GM18526 (cell line): ENCODE data around the gene DUSP28.

Source experiments
- POLR2A ChIP-seq: IDR thresholded peaks from 3 replicates; pipeline ENCODE4 v1.6.1; 2011; ENCODE audit not compliant: insufficient read length; ENCODE audit errors: extremely low read depth

DUSP28 gene, protein sequence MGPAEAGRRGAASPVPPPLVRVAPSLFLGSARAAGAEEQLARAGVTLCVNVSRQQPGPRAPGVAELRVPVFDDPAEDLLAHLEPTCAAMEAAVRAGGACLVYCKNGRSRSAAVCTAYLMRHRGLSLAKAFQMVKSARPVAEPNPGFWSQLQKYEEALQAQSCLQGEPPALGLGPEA

DNA sequence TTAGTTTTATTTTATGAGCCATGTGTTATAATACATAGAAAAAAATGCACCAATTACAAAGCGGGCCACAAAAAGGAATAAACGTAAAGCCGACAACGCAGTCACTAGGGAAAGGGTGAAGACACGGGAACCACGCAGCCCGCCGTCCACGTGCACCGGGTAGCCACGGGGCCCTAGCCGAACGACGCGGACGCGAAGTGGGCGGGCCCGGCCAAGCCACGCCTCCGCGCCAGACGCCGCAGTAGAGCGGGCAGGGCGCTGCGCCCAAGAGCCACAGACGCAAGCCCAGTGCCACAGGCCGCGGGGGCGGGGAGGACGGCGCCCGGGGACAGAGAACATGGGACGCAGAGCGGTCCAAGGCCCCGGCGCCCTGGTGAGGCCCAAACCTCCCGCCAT is at the start of gene DUSP28:
DUSP28 (plus strand) TSS at position 274 of the 396 bp plus-strand sequence. CDS start 328 bp downstream, outside the sequence.
- peak; percentile 91 for TF ChIP-seq POLR2A

DNA sequence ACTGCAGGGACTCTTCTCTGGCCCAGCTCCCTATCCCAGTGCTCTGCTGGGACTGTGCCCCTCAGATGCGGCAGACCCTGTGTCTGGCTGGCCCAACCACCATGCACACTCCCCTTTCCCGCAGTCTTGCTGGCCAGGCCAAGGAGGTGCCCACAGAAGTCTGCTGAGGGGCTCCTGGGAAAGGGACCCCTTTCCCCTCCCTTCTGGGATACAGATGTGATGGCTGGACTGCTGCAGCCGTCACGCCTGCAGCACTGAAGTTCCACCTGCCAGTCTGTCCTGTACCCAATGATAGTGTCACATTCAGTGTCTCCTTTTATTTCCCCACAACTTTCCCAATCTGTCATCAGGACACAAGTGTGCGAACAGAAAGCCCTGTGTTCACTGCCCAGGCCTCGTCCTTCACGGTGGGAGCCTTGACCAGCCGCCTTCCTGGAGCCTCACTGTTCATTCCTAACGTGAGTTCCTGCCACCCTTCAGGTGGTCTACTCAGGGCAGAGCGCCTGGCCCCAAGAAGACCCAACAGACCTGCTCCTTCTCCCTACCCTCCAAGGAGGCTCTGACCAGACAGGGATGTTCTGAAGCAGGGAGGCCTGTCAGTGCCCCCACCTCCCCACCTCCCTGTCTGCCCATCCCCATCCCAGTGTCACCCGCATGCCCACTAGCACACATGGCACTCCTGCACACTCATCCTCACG is 49.5 kb upstream of the DUSP28 start:
- no peak for TF ChIP-seq POLR2A

DNA sequence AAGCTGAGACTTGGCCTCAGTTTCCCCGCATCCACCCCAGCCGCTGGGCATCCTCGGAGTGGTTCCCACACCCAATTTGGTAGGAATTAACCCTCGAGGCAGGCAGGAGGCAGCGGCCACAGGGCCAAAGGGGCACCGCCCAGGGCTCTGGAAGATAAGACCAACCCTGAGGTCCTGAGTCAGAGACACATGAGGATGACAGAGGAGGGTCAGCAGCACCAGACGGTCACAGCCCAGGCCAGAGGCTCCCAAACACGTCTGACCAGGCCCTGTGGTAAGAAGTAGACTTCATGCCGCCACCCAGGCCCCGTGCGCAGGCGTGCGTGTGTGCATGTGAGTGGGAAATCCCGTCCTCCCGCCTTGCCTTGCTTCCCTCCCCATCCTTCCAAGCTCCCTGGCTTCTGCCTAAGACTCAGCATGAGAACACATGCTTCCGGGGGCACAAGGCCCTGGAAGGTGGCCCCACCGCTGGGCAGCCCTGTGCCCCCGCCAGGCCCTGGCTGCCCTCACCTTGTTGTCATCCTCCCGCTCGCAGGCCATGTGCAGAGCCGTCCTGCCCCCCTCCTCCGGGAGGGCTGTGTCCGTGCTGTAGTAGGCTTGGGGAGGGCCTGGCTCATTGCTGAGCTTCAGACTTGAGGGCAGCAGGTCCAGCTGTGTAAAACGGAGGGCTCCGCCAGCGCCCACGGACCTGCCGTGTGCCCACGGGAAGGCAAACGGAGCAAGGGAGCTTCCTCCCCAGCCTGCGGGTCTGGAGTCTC is 48.6 kb upstream of the DUSP28 start:
- TF ChIP-seq POLR2A, result no peak

DNA sequence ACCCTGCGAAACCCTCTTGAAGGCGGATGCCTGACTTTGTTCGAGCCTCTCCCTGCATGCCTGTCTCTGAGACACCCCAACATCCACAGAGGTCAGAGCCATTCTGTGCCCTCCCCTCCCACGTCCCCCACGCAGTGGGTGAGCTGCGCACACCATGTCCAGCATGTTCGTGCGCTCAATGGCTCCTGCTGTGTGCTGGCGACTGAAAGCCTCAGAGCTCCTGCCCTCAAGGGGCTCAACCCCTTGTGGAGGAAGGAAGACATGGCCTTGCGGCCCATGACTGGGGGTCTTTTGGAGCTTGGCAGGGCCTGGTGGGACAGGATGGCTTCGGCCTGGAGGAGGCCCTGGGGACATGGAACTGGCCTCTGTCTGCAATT is 48.1 kb upstream of the DUSP28 start:
- no peak for TF ChIP-seq POLR2A

DNA sequence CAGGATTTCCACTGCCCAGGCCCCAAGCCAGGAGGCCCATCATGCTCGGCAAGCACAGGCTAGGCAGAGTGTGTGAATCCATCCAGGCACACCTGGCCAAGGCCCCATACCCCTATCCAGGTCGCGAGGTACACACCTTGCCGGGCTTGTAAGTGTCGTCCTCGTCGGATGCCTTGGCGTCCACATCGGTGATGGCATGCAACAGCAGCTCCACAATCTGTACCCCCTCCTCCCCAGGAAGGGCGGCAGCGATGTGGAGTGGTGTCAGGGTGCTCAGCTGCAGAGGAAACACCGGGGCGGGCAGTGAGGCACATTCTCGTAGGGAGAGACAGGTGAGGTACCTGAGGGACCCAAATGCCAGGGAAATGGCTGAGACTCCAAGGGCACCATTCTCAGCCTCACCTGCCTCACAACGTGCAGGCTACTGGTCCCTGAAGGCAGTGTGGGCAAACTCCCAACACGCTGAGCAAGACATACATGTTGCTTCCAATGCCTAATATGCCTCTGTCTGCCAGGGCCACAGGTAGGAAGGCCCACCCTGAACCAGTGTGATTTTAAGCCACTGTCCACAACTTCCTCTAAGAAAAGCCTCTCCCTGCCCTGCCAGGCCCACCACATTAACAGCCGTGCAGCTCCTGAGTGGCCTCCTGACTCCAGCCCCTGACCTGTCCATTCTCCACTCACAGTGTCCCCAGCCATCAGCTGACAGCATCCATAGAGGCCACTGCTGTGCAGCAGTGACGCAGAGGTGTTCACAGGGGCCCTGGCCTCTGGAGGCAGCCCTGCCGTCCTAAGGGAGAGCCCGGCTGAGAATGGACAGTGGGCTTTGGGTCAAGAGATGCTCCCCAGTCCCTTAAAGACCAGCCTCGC is 47.3 kb upstream of the DUSP28 start:
- no peak for TF ChIP-seq POLR2A

DNA sequence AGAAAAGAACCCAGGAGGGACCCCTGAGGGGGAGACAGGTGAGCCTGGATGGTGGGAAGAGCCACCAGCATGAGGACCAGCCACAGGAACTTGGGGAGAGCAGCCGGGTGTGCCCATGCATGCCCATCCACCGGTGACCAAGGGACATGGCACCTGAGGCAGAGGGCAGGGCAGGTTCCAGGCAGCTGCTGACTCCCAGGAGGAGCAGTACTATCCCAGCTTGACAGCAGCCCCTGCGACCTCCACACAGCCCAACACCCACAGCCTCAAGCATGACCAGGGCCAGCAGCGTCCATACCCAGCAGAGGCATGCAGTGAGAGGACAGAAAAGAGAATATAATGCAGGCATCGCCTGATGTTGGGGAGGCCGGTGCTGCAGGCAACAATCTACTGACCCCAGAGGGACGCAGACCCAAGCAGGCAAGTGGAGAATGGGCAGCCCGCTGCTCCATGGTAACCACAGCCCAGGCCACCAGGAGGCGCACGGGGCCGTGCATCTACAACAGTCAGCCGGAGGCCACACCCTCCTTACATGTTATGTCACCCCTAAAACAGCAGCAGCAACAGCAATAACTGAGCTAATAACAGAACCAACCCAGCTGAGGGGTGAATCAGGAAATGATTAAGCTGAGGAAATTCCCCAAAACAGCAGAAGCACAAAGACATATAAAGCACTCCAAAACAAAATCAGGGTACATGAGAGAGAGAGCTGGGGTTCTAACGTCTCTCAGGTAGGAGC is 46.4 kb upstream of the DUSP28 start:
- no peak for TF ChIP-seq POLR2A

DNA sequence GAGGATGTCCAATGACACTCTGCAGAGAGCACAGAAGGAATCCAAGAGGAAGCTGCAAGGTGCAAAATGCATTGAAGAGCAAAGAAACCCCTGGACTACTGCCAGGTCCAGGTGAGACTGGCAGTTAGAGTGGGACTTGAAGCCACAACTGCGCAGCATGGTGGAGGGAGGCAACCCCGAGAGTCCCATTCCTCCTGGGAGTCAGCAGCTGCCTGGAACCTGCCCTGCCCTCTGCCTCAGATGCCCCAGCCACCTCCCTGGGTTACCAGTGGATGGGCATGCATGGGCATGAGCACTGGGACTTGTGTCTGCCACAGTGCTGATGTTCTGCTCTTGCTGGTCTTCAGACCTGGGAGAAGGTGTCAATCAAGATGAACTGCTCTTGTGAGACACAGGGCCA is 45.5 kb upstream of the DUSP28 start:
- no peak for TF ChIP-seq POLR2A

DNA sequence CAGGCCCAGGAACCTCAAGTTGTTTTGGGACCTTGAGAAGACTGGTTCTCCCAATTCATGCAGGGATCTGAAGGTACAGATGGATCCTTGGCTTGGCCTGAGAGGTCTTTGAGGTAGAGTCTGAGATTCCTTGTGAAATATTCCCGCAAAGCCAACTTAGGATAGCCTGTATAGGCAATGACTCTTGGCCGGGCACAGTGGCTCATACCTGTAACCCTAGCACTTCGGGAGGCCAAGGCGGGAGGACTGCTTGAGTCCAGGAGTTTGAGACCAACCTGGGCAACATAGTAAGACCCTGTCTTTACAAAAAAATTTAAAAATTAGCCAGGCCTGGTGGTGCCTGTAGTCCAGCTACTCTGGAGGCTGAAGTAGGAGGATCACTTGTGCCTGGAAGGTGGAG is 42.8 kb upstream of the DUSP28 start:
- no peak for TF ChIP-seq POLR2A

DNA sequence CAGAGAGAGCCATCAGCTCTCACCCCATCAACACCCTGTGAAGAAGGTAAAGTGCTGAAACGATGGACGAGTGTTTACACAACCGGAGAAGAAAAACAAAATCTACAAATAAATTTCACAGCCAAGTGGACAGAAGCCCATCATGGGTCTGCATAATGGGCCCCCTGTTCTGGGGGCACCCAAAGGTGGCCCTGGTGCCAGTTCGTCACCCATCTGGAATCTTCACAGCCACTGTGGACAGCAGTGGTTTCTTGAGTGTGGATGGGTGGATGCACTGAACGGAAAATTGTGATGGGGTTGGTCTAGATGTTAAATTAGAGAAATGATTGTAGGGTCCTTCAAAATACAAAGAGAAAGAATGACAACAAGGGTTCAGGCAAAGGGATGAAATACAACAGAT is 41.2 kb upstream of the DUSP28 start:
- no peak for TF ChIP-seq POLR2A

DNA sequence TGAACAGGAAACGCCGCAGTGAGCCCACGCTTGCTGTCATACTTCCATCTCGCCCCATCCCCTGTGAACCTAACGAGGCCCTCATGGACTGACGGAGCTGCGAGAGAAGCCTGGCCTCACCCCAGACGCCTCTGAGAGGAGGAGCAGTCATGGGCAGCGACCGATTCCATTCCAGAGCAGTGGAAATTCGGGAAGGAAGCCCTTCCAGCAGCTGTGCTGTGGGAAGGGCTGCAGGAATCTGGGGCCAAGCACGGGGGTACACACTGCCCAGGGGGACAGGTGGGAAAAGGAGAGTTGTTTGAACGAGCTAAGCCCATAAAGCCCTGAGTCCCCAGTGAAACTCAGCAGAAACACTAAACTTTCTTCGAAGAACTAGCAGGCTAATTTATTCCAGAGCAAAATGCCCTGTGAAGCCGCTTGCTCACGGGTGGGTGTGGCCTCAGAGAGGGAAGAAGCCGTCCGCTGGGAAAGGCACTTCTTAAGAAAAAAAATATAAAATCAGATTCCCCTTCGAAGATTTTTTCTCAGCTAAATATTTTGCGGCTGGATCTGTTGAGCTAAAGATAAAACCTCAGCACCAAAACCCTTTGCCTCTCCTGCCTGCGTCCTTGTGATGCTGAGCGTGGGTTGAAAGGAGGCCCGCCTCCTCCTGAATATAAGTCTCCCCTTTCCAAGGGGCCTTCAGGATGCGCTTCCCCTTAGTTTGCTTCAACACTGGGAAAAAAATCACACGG is 40.6 kb upstream of the DUSP28 start:
- no peak for TF ChIP-seq POLR2A

DNA sequence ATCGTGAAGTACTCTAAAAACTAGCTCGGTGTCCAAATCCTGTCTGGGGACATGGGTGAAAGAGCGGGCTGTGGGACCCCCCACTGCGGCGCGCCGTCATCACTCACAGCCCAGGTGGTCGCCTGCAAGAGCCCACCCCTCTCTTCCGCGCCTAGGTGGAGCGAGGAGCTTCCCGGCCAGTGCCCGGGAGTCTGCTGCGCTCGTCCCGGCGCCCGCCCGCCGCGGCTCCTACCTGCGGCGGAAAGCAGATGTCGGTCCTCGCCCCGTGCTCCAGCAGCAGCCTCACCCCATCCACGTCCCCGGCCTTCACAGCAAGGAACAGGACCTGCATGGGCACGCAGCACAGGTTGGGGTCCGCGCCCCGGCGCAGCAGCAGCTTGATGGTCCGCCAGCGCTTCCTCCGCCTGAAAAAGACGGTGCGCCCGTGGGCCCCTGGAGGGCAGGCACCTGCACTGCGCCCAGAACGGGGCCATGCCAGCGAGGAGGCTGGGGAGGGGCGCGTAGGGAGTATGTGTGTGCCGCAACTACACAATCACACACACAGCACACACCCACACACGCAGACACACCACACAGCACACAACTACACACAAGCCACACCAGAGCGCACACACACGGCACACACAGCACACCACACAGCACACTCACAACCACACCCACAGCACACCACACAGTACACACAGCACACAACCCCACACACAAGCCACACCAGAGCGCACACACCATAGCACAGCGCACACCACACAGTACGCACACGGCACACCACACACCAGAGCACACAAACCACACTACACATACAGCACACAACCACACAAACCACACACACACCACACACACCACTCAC is 39.8 kb upstream of the DUSP28 start:
- no peak for TF ChIP-seq POLR2A

DNA sequence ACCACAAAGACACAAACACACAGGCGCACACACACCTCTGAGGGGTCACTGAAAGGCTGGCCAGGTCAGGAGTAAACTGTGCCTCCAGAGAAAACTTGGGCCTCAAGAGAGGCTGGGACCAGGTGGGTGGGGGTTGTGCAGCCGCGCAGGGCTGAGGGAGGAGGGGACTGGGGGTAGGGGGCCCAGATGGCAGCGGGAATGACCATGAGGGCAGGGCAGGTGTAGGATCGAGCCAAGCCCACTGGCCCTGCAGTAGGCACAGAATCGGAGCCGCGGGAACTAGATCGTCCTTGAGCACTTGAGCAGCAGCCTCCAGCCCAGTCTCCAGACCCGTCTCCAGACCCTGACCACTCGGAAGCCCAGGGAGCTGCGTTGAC is 39.2 kb upstream of the DUSP28 start:
- no peak for TF ChIP-seq POLR2A

DNA sequence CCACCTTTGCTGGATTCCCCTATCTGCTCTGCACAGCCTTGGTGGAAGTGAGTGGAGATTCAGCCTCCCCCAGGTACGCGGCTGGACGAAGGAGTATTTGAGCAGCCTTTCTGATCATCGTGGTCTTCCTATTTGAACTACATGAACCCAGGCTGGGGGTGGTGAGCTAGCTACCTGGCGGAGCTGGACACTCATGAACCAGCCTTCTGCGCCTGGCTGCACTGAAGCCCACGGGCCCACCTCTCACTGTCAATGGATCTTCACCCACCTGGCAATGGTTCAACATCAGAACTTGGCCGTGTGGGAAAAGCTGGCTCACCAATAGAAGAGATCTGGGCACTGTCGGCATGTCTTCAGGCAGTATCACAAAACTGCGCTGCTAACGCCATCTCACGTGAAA is 37.8 kb upstream of the DUSP28 start:
- no peak for TF ChIP-seq POLR2A

DNA sequence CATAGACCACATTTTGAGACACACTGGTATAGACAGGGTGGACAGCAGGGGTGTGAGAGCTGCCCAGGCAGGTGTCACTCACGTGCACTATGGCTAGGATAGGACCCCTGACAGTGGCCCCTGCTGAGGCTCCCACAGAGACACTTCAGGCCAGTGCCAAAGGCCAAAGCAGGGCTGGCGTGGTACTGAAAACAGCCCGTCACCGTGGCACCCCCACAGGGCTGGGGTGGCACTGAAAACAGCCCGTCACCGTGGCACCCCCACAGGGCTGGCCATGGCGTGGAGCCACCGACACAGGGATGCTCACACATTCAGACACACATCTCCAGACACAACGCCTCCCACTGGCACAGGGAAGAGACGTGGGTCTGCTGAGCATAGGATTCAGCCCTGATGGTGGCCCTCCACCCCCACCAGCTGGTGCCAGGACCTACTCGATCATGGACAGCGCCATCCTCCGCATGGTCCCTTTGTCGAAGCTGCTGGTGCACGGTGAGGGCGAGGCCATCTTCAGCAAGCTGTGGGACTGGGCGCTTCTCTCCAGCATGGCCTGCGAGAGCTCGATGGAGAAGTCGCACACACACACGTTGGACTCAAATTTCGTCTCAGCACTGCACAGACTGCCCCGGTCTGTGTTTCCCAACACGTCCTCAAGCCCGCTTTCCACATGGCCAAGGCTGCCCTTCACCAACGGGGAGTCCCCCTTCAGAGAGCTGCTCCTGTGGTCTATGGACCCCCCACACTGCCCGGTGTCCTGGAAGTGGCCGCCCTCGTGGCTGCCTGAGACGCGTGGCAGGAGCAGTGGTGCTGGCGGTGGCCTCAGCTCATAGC is 36.5 kb upstream of the DUSP28 start:
- TF ChIP-seq POLR2A, result no peak
